KMS-11 (cell line): ENCODE results near the gene ZNF79.

ENCODE experiments used
- H2AFZ ChIP-seq: fragments of 200-600 bp; sonication (generic); 2 replicates; pipeline ENCODE4 v1.6.1; 2016; ENCODE audit warnings: antibody characterized with exemption, mixed run types, low read depth
- H3K27ac ChIP-seq: fragments of 200-600 bp; sonication (generic); 2 replicates; pipeline ENCODE4 v1.6.1; 2016; ENCODE audit warnings: mild to moderate bottlenecking, mixed run types
- H3K27me3 ChIP-seq: fragments of 200-600 bp; sonication (generic); 2 replicates; pipeline ENCODE4 v1.6.1; 2017; ENCODE audit warnings: mild to moderate bottlenecking, low read depth, mixed run types, moderate library complexity; ENCODE audit not compliant: insufficient read depth
- H3K36me3 ChIP-seq: fragments of 200-600 bp; sonication (generic); 2 replicates; pipeline ENCODE4 v1.6.1; 2017; ENCODE audit warnings: mild to moderate bottlenecking, mixed run types; ENCODE audit not compliant: insufficient read depth
- H3K4me1 ChIP-seq: fragments of 200-600 bp; sonication (generic); 2 replicates; pipeline ENCODE4 v1.6.1; 2016; ENCODE audit warnings: mild to moderate bottlenecking, low read depth, mixed run types; ENCODE audit not compliant: poor library complexity, severe bottlenecking
- H3K4me2 ChIP-seq: fragments of 200-600 bp; sonication (generic); 2 replicates; pipeline ENCODE4 v1.7.0; 2016; ENCODE audit warnings: mild to moderate bottlenecking, mixed run types
- H3K4me3 ChIP-seq: fragments of 200-600 bp; sonication (generic); IDR thresholded peaks from 2 replicates; pipeline ENCODE4 v1.6.1; 2017; ENCODE audit warnings: low read depth, low read length, mixed read lengths; ENCODE audit not compliant: insufficient read depth
- H3K79me2 ChIP-seq: fragments of 200-600 bp; sonication (generic); 2 replicates; pipeline ENCODE4 v1.6.1; 2016; ENCODE audit warnings: low read depth, mixed run types; ENCODE audit not compliant: insufficient read depth
- H3K9ac ChIP-seq: fragments of 200-600 bp; sonication (generic); 2 replicates; pipeline ENCODE4 v1.6.1; 2016; ENCODE audit warnings: mild to moderate bottlenecking, mixed run types
- H4K20me1 ChIP-seq: fragments of 200-600 bp; sonication (generic); 2 replicates; pipeline ENCODE4 v1.6.1; 2016; ENCODE audit warnings: mild to moderate bottlenecking, mixed run types; ENCODE audit not compliant: insufficient read depth
- CTCF ChIP-seq: fragments of 200-600 bp; sonication (generic); conservative IDR thresholded peaks from 2 replicates; pipeline ENCODE4 v1.6.1; 2017; ENCODE audit warnings: low read depth, mild to moderate bottlenecking, antibody characterized with exemption, low read length, moderate library complexity, mixed read lengths

ZNF79 gene

DNA sequence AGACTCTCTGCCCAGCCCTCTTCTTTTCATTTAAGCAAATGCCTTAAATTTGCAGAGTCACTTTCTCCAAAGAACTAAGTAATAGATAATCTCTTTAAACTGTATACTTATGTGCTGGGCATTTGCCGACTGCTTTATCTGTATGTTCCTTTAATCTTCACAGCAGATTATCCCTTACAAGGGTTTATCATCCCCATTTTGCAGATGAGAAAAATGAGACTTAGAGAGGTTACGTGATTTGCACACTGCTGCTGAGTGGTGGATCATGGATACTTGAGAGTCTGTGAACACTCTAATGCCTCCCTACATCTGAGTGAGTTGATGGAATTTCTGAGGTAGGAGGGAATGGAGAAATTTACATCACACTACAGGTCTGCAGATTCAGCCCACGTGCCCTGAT is 4.2 kb downstream of the ZNF79 start:
- Histone ChIP-seq H3K27ac (no peak overlapping the region), H3K4me1 (peaks cover 28% of the 10 kb centered on the region), H3K4me2 (no peak overlapping the region), H3K9ac (no peak overlapping the region), H3K79me2 (peaks cover 35% of the 10 kb centered on the region), H4K20me1 (no peaks in the 10 kb centered on the region), H3K27me3 (no peaks in the 10 kb centered on the region), H2AFZ (no peak overlapping the region), H3K36me3 (no peaks in the 10 kb centered on the region), H3K4me3 (no peak overlapping the region)
- TF ChIP-seq CTCF = no peak

DNA sequence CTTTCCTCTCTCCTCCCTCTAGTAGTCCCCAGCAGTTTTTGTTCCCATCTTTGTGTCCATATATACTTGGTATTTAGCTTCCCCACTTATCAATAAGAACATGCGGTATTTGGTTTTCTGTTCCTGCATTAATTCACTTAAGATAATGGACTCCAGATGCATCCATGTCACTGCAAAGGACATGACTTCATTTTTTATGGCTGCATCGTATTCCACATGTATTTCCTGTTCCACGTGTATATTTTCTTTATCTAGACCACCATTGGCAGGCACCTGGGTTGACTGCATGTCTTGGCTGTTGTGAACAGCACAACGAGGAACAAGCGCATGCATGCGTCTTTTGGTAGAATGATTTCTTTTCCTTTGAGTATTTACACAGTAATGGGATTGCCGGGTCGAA is 6.2 kb downstream of the ZNF79 start:
- H4K20me1 ChIP-seq = no peaks in the 10 kb centered on the region
- H3K4me3 ChIP-seq = no peak overlapping the region
- peaks cover 25% of the 10 kb centered on the region for H3K79me2 ChIP-seq
- H3K4me1 ChIP-seq = peaks cover 22% of the 10 kb centered on the region
- no peak overlapping the region for H3K9ac ChIP-seq
- H3K4me2 ChIP-seq = no peak overlapping the region
- no peak overlapping the region for H2AFZ ChIP-seq
- H3K36me3 ChIP-seq = no peaks in the 10 kb centered on the region
- no peak for TF ChIP-seq CTCF
- H3K27ac ChIP-seq = no peak overlapping the region
- H3K27me3 ChIP-seq = no peaks in the 10 kb centered on the region

DNA sequence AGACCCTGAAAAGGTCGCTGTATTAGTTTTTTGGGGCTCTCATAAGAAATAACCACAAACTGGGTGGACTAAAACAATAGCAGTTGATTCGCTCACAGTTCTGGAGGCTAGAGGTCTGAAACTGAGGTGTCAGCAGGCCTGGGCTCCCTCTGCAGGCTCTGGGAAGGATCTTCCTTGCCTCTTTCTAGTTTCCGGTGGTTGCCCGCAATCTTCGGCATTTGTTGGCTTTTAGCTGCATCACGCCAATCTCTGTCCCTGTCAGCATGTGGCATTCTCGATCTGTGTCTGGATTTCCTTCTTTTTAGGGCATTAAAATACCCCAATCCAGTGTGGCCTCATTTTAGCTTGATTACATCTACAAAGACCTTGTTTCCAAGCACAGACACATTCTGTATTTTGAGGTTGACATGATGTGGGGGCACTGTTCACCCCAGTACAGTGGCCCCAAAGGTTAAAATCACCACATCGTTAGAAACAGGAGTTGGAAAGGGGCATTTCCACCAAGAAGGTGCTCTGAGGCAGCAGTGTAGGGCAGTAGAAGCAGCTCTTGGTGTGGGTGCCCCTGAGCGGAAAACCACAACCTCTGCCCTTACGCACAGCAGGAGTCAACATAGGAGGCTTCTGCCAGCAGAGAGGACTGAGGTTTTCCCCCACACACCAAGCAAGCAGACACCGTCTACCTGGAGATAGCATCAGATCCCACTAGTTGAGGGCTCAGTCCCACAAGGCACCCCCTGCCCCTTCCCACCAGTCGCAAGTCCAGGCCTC is 13.5 kb downstream of the ZNF79 start:
- Histone ChIP-seq H3K4me1 (no peaks in the 10 kb centered on the region), H3K27ac (no peak overlapping the region), H3K27me3 (no peaks in the 10 kb centered on the region), H3K4me3 (no peak overlapping the region), H3K9ac (no peak overlapping the region), H3K36me3 (peaks cover 24% of the 10 kb centered on the region; the same call in 1 of the 2 replicates), H2AFZ (no peak overlapping the region), H3K4me2 (no peak overlapping the region), H4K20me1 (no peaks in the 10 kb centered on the region), H3K79me2 (no peaks in the 10 kb centered on the region)
- TF ChIP-seq CTCF = no peak

DNA sequence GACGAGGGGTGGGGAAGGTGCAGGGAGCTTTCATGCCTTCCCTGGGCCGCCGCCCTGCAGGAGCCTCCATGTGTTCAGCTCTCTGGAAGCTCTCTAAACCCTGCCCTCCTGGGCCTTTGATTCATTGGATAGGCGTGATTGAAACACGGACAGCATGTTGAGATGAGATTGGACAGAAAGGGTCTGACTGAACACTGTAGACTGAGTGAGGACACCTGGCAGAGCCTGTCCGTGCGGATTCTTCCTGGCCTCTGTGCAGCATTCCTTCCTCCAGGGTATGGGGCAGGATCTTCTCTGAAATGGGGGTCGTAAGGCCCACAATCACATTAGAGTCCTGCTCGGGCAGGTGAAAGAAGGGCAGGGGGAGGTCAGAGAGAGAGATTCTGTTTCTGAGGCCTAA is 14.2 kb downstream of the ZNF79 start:
- Histone ChIP-seq H3K27me3 (no peaks in the 10 kb centered on the region), H3K4me2 (no peak overlapping the region), H4K20me1 (no peaks in the 10 kb centered on the region), H3K36me3 (peaks cover 24% of the 10 kb centered on the region; the same call in 1 of the 2 replicates), H3K4me1 (no peaks in the 10 kb centered on the region), H3K9ac (no peak overlapping the region), H3K27ac (no peak overlapping the region), H2AFZ (no peak overlapping the region), H3K79me2 (no peaks in the 10 kb centered on the region), H3K4me3 (no peak overlapping the region)
- TF ChIP-seq CTCF = no peak
